Hepatocyte (in vitro differentiated cells): ENCODE results near the gene SEC14L6.

Experiments used
- EZH2 ChIP-seq: fragments of 200-600 bp; sonication (generic); IDR thresholded peaks from 2 replicates; pipeline ENCODE4 v1.6.1; 2016; ENCODE audit warnings: antibody characterized with exemption, mild to moderate bottlenecking, borderline replicate concordance
- EZH2phosphoT487 ChIP-seq: fragments of 200-600 bp; sonication (generic); IDR thresholded peaks from one replicate; pipeline ENCODE4 v1.6.1; 2018; ENCODE audit warnings: antibody characterized with exemption, mild to moderate bottlenecking, low read depth, moderate library complexity; ENCODE audit not compliant: unreplicated experiment, severe bottlenecking
- TF ChIP-seq, protein P1 (sequence below): fragments of 200-600 bp; sonication (generic); IDR thresholded peaks from 2 replicates; pipeline ENCODE4 v1.5.1; 2016; ENCODE audit warnings: antibody characterized with exemption, mild to moderate bottlenecking; ENCODE audit not compliant: poor library complexity

DNA sequence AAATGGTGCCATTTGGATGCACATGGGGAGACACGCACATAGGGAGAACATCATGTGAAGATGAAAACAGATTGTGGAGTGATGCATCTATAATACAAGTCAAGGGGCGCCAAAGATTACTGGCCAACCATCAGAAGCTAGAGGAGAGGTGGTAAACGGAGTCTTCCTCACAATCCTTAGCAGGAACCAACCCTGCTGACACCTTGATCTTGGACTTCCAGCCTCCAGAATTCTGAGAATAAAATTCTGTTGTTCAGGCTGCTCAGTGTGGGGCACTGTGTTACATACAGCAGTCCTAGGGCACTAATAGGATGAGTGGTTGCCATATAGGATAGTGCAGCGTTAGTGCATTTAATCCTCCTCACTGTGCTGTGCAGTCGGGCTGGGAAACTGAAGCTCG is 33.1 kb downstream of the SEC14L6 start:
- TF ChIP-seq, protein P1, sequence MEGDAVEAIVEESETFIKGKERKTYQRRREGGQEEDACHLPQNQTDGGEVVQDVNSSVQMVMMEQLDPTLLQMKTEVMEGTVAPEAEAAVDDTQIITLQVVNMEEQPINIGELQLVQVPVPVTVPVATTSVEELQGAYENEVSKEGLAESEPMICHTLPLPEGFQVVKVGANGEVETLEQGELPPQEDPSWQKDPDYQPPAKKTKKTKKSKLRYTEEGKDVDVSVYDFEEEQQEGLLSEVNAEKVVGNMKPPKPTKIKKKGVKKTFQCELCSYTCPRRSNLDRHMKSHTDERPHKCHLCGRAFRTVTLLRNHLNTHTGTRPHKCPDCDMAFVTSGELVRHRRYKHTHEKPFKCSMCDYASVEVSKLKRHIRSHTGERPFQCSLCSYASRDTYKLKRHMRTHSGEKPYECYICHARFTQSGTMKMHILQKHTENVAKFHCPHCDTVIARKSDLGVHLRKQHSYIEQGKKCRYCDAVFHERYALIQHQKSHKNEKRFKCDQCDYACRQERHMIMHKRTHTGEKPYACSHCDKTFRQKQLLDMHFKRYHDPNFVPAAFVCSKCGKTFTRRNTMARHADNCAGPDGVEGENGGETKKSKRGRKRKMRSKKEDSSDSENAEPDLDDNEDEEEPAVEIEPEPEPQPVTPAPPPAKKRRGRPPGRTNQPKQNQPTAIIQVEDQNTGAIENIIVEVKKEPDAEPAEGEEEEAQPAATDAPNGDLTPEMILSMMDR: no peak
- TF ChIP-seq EZH2 (no peak), EZH2phosphoT487 (no peak)
